ENCODE measurements around the gene CHRND. TPM values are rescaled to one million over a fixed set of nuclear protein-coding genes. Genes with fewer than 3 reads are reported as not detected.

The CHRND gene
- total and polyA plus RNA-seq, 2 experiments from 2014 or later, result not detected

- H3K79me2 ChIP-seq, result no peaks in the 10 kb centered on the region
- H3K27me3 ChIP-seq, result peaks cover 21% of the 10 kb centered on the region
Observed at GRCh38 chr2:232492963-232493700, 32.8 kb upstream of the CHRND start.

GRCh38 chr2:232493701-232494474, 32.1 kb upstream of the CHRND start:
- Histone ChIP-seq H3K9me2 (replicated peaks; ENCODE audit: insufficient read depth) (no peaks in the 10 kb centered on the region), H2AFZ (no peak overlapping the region), H3K79me2 (no peaks in the 10 kb centered on the region), H4K20me1 (ENCODE audit: insufficient read depth, poor library complexity, severe bottlenecking) (no peaks in the 10 kb centered on the region), H3K9me3 (ENCODE audit: low read depth) (no peaks in the 10 kb centered on the region), H3K4me1 (ENCODE audit: insufficient read depth) (no peaks in the 10 kb centered on the region), H3K27ac (no peak overlapping the region), H3K36me3 (replicated peaks; ENCODE audit: insufficient read depth, low read depth) (no peaks in the 10 kb centered on the region), H3K4me2 (no peak overlapping the region), H3K27me3 (peaks cover 13% of the 10 kb centered on the region), H3K4me3 (no peak overlapping the region)
- DNase-seq (ENCODE audit: low spot score), result no peak
- 70% methylated on average over 10 of the region's 10 CpGs for WGBS (ENCODE audit: low lambda C conversion rate, missing lambda C conversion rate)
- TF ChIP-seq CTCF (IDR thresholded peaks at IDR 0.05; ENCODE audit: poor library complexity) (no peak), EZH2phosphoT487 (IDR thresholded peaks at IDR 0.05; ENCODE audit: low read depth, severe bottlenecking, unreplicated experiment) (no peak), EZH2 (IDR thresholded peaks at IDR 0.05; ENCODE audit: borderline replicate concordance) (no peak)

More at GRCh38 chr2:232492963-232493700, 32.8 kb upstream of the CHRND start:
- Histone ChIP-seq H4K20me1 (ENCODE audit: insufficient read depth, poor library complexity, severe bottlenecking) (no peaks in the 10 kb centered on the region), H3K9me3 (ENCODE audit: low read depth) (no peaks in the 10 kb centered on the region), H3K9me2 (replicated peaks; ENCODE audit: insufficient read depth) (no peaks in the 10 kb centered on the region), H3K4me2 (no peak overlapping the region), H3K27ac (no peak overlapping the region), H3K4me1 (ENCODE audit: insufficient read depth) (no peaks in the 10 kb centered on the region), H3K4me3 (no peak overlapping the region), H2AFZ (no peak overlapping the region), H3K36me3 (replicated peaks; ENCODE audit: insufficient read depth, low read depth) (no peaks in the 10 kb centered on the region)
- DNase-seq (ENCODE audit: low spot score), result no peak
- TF ChIP-seq EZH2phosphoT487 (IDR thresholded peaks at IDR 0.05; ENCODE audit: low read depth, severe bottlenecking, unreplicated experiment) (no peak), CTCF (IDR thresholded peaks at IDR 0.05; ENCODE audit: poor library complexity) (no peak), EZH2 (IDR thresholded peaks at IDR 0.05; ENCODE audit: borderline replicate concordance) (no peak)
- WGBS (ENCODE audit: low lambda C conversion rate, missing lambda C conversion rate), result 94% methylated on average over 24 of the region's 24 CpGs

- Histone ChIP-seq H3K79me2 (no peaks in the 10 kb centered on the region), H3K9me2 (replicated peaks; ENCODE audit: insufficient read depth) (no peaks in the 10 kb centered on the region), H4K20me1 (ENCODE audit: insufficient read depth, poor library complexity, severe bottlenecking) (no peaks in the 10 kb centered on the region), H3K36me3 (replicated peaks; ENCODE audit: insufficient read depth, low read depth) (no peaks in the 10 kb centered on the region), H2AFZ (no peak overlapping the region), H3K9me3 (ENCODE audit: low read depth) (no peaks in the 10 kb centered on the region), H3K27me3 (peaks cover 10% of the 10 kb centered on the region), H3K4me1 (ENCODE audit: insufficient read depth) (no peaks in the 10 kb centered on the region), H3K27ac (no peak overlapping the region), H3K4me3 (no peak overlapping the region), H3K4me2 (no peak overlapping the region)
- TF ChIP-seq EZH2phosphoT487 (IDR thresholded peaks at IDR 0.05; ENCODE audit: low read depth, severe bottlenecking, unreplicated experiment) (no peak), EZH2 (IDR thresholded peaks at IDR 0.05; ENCODE audit: borderline replicate concordance) (no peak), CTCF (IDR thresholded peaks at IDR 0.05; ENCODE audit: poor library complexity) (no peak)
- WGBS (ENCODE audit: low lambda C conversion rate, missing lambda C conversion rate), result 93% methylated on average over 5 of the region's 5 CpGs
- DNase-seq (ENCODE audit: low spot score), result no peak
Observed at GRCh38 chr2:232494542-232494941, 31.4 kb upstream of the CHRND start.
